SK-N-SH (cell line): ENCODE data around the gene ITGA5. TPM values are rescaled to one million over a fixed set of nuclear protein-coding genes. Genes with fewer than 3 reads are reported as not detected.

ENCODE experiments used
- CTCF ChIA-PET: fragments of 300-600, 350-600 bp; formaldehyde crosslinking; extraction: SDS; loops from one replicate; lab custom pipeline; 2021; lab: Yijun Ruan, JAX
- POLR2A ChIA-PET: fragments of 350-600 bp; sonication (Branson Sonifier 250); formaldehyde crosslinking; extraction: SDS; loops from one replicate; lab custom pipeline; 2020; ENCODE audit warnings: antibody characterized with exemption, inconsistent platforms; lab: Yijun Ruan, JAX
- DNase-seq: peaks from one replicate; pipeline ENCODE4 v3.0.0; 2012
- H2AFZ ChIP-seq: fragments of 200-600 bp; sonication (generic); 2 replicates; pipeline ENCODE4 v1.8.1; 2016; ENCODE audit warnings: antibody characterized with exemption, mild to moderate bottlenecking, low read depth
- H3F3A ChIP-seq: fragments of 200-600 bp; sonication (generic); replicated peaks from 2 replicates; pipeline ENCODE3; 2016; ENCODE audit warnings: antibody characterized with exemption, mild to moderate bottlenecking; ENCODE audit not compliant: insufficient read depth
- H3K27ac ChIP-seq, 2 experiments: fragments of 200-500 bp in 1 of 2; fragments of 200-600 bp in 1 of 2; sonication (Bioruptor generic) in 1 of 2; sonication (generic), shearing (Covaris generic) in 1 of 2; 2 replicates each; pipeline versions ENCODE4 v1.5.1 to v1.6.1; 2014 to 2016; ENCODE audit warnings: low read depth in 2 of 2, inconsistent platforms in 1 of 2, low read length in 1 of 2, mild to moderate bottlenecking in 1 of 2, mixed read lengths in 1 of 2
- H3K27me3 ChIP-seq: fragments of 200-600 bp; sonication (generic), shearing (Covaris generic); 2 replicates; pipeline ENCODE4 v1.6.1; 2016; ENCODE audit warnings: mixed run types; ENCODE audit not compliant: insufficient read depth
- H3K36me3 ChIP-seq, 2 experiments: fragments of 200-500 bp in 1 of 2; fragments of 200-600 bp in 1 of 2; sonication (Bioruptor generic) in 1 of 2; sonication (generic) in 1 of 2; replicated peaks in 1 of 2; 2 replicates each; pipeline versions ENCODE3 to v1.5.1; 2014 to 2016; ENCODE audit warnings: low read length in 1 of 2, mild to moderate bottlenecking in 1 of 2; ENCODE audit not compliant: insufficient read depth in 2 of 2, control insufficient read depth in 1 of 2
- H3K4me1 ChIP-seq, 2 experiments: fragments of 200-500 bp in 1 of 2; fragments of 200-600 bp in 1 of 2; sonication (Bioruptor generic) in 1 of 2; sonication (generic), shearing (Covaris generic) in 1 of 2; 2 replicates each; pipeline versions ENCODE4 v1.5.1 to v1.6.1; 2014 to 2016; ENCODE audit warnings: low read depth in 1 of 2, low read length in 1 of 2, mixed run types in 1 of 2; ENCODE audit not compliant: insufficient read depth in 2 of 2, control insufficient read depth in 1 of 2
- H3K4me2 ChIP-seq: fragments of 200-600 bp; sonication (generic), shearing (Covaris generic); 2 replicates; pipeline ENCODE4 v1.6.1; 2017; ENCODE audit warnings: mixed run types
- H3K4me3 ChIP-seq, 2 experiments: fragments of 200-500 bp in 1 of 2; fragments of 200-600 bp in 1 of 2; sonication (Bioruptor generic) in 1 of 2; sonication (generic), shearing (Covaris generic) in 1 of 2; 2 replicates each; pipeline versions ENCODE4 v1.5.1 to v1.8.1; 2014 to 2016; ENCODE audit warnings: low read depth in 2 of 2, inconsistent platforms in 1 of 2, low read length in 1 of 2, mild to moderate bottlenecking in 1 of 2, mixed read lengths in 1 of 2, moderate library complexity in 1 of 2
- H3K79me2 ChIP-seq: fragments of 200-600 bp; sonication (generic); 2 replicates; pipeline ENCODE4 v1.8.1; 2017; ENCODE audit warnings: mild to moderate bottlenecking; ENCODE audit not compliant: insufficient read depth
- H3K9ac ChIP-seq: fragments of 200-600 bp; sonication (generic); 2 replicates; pipeline ENCODE4 v1.6.1; 2017; ENCODE audit warnings: mixed run types
- H3K9me2 ChIP-seq: fragments of 200-600 bp; sonication (generic); 2 replicates; pipeline ENCODE4 v1.6.1; 2017; ENCODE audit warnings: mixed run types
- H3K9me3 ChIP-seq: fragments of 200-600 bp; sonication (generic); 2 replicates; pipeline ENCODE4 v1.6.1; 2017; ENCODE audit warnings: mixed run types, mild to moderate bottlenecking, moderate library complexity
- H4K20me1 ChIP-seq: fragments of 200-600 bp; sonication (generic); 2 replicates; pipeline ENCODE4 v1.6.1; 2017; ENCODE audit warnings: mild to moderate bottlenecking, mixed run types; ENCODE audit not compliant: insufficient read depth
- CHD2 ChIP-seq: fragments of 150-350 bp; IDR thresholded peaks from 2 replicates; pipeline ENCODE4 v1.6.1; 2018; ENCODE audit warnings: low read length; ENCODE audit not compliant: partially characterized antibody
- CTCF ChIP-seq: fragments of 200-600 bp; sonication (generic); IDR thresholded peaks from 2 replicates; pipeline ENCODE4 v1.6.1; 2017; ENCODE audit warnings: antibody characterized with exemption, mild to moderate bottlenecking, moderate library complexity
- ELF1 ChIP-seq: IDR thresholded peaks from 2 replicates; pipeline ENCODE4 v1.4.0; 2012
- FOXJ3 ChIP-seq: sonication (generic); formaldehyde crosslinking; IDR thresholded peaks from 2 replicates; pipeline ENCODE4 v1.5.1; 2020; ENCODE audit warnings: mild to moderate bottlenecking, missing genetic modification reagents
- GABPA ChIP-seq: IDR thresholded peaks from 2 replicates; pipeline ENCODE4 v1.4.0; 2012; ENCODE audit warnings: low read depth, mild to moderate bottlenecking
- MAX ChIP-seq: IDR thresholded peaks from 2 replicates; pipeline ENCODE4 v1.4.0; 2012; ENCODE audit warnings: low read depth
- MEF2A ChIP-seq: IDR thresholded peaks from 2 replicates; pipeline ENCODE4 v1.4.0; 2012; ENCODE audit warnings: low read depth, borderline replicate concordance
- MXI1 ChIP-seq: IDR thresholded peaks from 2 replicates; pipeline ENCODE4 v1.6.1; 2012; ENCODE audit warnings: mild to moderate bottlenecking, low read depth, low read length, improper control_type of control experiment
- POLR2AphosphoS5 ChIP-seq: IDR thresholded peaks from 2 replicates; pipeline ENCODE4 v1.6.1; 2012; ENCODE audit warnings: low read depth, low read length
- RAD21 ChIP-seq: IDR thresholded peaks from 2 replicates; pipeline ENCODE4 v1.6.1; 2012; ENCODE audit warnings: mild to moderate bottlenecking, low read length
- RCOR1 ChIP-seq: fragments of 150-350 bp; IDR thresholded peaks from 2 replicates; pipeline ENCODE4 v1.6.1; 2017; ENCODE audit warnings: antibody characterized with exemption, low read length
- RXRA ChIP-seq: IDR thresholded peaks from 2 replicates; pipeline ENCODE4 v1.4.0; 2012; ENCODE audit warnings: low read depth, mild to moderate bottlenecking, borderline replicate concordance
- SIN3A ChIP-seq: IDR thresholded peaks from 2 replicates; pipeline ENCODE4 v1.6.1; 2012; ENCODE audit warnings: low read depth, mild to moderate bottlenecking, low read length, moderate library complexity, borderline replicate concordance
- TCF12 ChIP-seq: IDR thresholded peaks from 2 replicates; pipeline ENCODE4 v1.4.0; 2012
- TEAD4 ChIP-seq: IDR thresholded peaks from 2 replicates; pipeline ENCODE4 v1.4.0; 2012; ENCODE audit warnings: mild to moderate bottlenecking, borderline replicate concordance; ENCODE audit not compliant: insufficient read depth
- USF2 ChIP-seq: fragments of 150-350 bp; IDR thresholded peaks from 2 replicates; pipeline ENCODE4 v1.6.1; 2017; ENCODE audit warnings: antibody characterized with exemption, low read length, low read depth, borderline replicate concordance
- ZBTB33 ChIP-seq: IDR thresholded peaks from 2 replicates; pipeline ENCODE4 v1.4.0; 2012; ENCODE audit warnings: low read depth, borderline replicate concordance
- polyA plus RNA-seq, 3 experiments: library from polyadenylated mRNA; depleted of rRNA; stranded (reverse); fragments of >200 nt; gene quantifications; 2 replicates each; pipeline ENCODE4 v1.2.3, GENCODE V29; 2012

The ITGA5 gene
- polyA plus RNA-seq, 1 of the 3 experiments (the other 2 are of a cell fraction): 52.5 TPM

GRCh38 chr12:54455760-54456469 lies 36.8 kb upstream of the ITGA5 start:
- H3K27me3 ChIP-seq: peaks cover 4% of the 10 kb centered on the region; the same call in 1 of the 2 replicates
- H3K27ac ChIP-seq: no peak overlapping the region

More at GRCh38 chr12:54455760-54456469, 36.8 kb upstream of the ITGA5 start:
- no peak for DNase-seq
- H3K9me3 ChIP-seq: no peaks in the 10 kb centered on the region
- no peaks in the 10 kb centered on the region for H4K20me1 ChIP-seq
- no peak overlapping the region for H3K4me2 ChIP-seq
- H3K9ac ChIP-seq: no peak overlapping the region
- H3K9me2 ChIP-seq: no peaks in the 10 kb centered on the region
- POLR2A ChIA-PET: no interaction called here
- H3K4me1 ChIP-seq: no peaks in the 10 kb centered on the region
- H3K4me3 ChIP-seq: no peak overlapping the region
- H3K36me3 ChIP-seq: no peaks in the 10 kb centered on the region
- H2AFZ ChIP-seq: no peak overlapping the region
- H3F3A ChIP-seq: no peaks in the 10 kb centered on the region
- TF ChIP-seq RCOR1 (no peak), POLR2AphosphoS5 (no peak), CTCF (no peak), FOXJ3 (CRISPR knock-in tag) (no peak), RAD21 (no peak), MAX (no peak), MEF2A (no peak), TEAD4 (no peak), ZBTB33 (no peak), TCF12 (no peak), RXRA (no peak), MXI1 (no peak), SIN3A (no peak), USF2 (no peak), ELF1 (no peak), GABPA (no peak), CHD2 (no peak)
- H3K79me2 ChIP-seq: no peaks in the 10 kb centered on the region
- CTCF ChIA-PET: interaction anchor here (1.5 to 23.4 kb wide), 4 partner anchors 8 to 76 kb away, joined by 3 to 490 read pairs (median 4); no protein-coding TSS in a partner anchor
